ENCODE results near the gene KDSR. TPM values are rescaled to one million over a fixed set of nuclear protein-coding genes. Genes with fewer than 3 reads are reported as not detected.
A peak's percentile ranks its signal among the peaks of the same experiment; 100 is the strongest.

KDSR gene
- total and polyA plus RNA-seq, 2 experiments from 2014 or later: 26.5 to 50.7 TPM

- H3K4me2 ChIP-seq: no peak overlapping the region
- H2AFZ ChIP-seq: no peak overlapping the region
- no peaks in the 10 kb centered on the region for H4K20me1 ChIP-seq (ENCODE audit: insufficient read depth, poor library complexity, severe bottlenecking)
- no peak overlapping the region for H3K27ac ChIP-seq
- peaks cover 17% of the 10 kb centered on the region for H3K79me2 ChIP-seq
- no peaks in the 10 kb centered on the region for H3K9me3 ChIP-seq (ENCODE audit: low read depth)
- TF ChIP-seq, protein P1, sequence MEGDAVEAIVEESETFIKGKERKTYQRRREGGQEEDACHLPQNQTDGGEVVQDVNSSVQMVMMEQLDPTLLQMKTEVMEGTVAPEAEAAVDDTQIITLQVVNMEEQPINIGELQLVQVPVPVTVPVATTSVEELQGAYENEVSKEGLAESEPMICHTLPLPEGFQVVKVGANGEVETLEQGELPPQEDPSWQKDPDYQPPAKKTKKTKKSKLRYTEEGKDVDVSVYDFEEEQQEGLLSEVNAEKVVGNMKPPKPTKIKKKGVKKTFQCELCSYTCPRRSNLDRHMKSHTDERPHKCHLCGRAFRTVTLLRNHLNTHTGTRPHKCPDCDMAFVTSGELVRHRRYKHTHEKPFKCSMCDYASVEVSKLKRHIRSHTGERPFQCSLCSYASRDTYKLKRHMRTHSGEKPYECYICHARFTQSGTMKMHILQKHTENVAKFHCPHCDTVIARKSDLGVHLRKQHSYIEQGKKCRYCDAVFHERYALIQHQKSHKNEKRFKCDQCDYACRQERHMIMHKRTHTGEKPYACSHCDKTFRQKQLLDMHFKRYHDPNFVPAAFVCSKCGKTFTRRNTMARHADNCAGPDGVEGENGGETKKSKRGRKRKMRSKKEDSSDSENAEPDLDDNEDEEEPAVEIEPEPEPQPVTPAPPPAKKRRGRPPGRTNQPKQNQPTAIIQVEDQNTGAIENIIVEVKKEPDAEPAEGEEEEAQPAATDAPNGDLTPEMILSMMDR (IDR thresholded peaks at IDR 0.05; ENCODE audit: poor library complexity): no peak
- TF ChIP-seq EZH2 (IDR thresholded peaks at IDR 0.05; ENCODE audit: borderline replicate concordance) (no peak), EZH2phosphoT487 (IDR thresholded peaks at IDR 0.05; ENCODE audit: low read depth, severe bottlenecking, unreplicated experiment) (no peak)
- DNase-seq (ENCODE audit: low spot score): peak; percentile 18
- WGBS (ENCODE audit: low lambda C conversion rate, missing lambda C conversion rate): 97% methylated on average over 8 of the region's 8 CpGs
- H3K27me3 ChIP-seq: no peaks in the 10 kb centered on the region
- no peaks in the 10 kb centered on the region for H3K9me2 ChIP-seq (replicated peaks; ENCODE audit: insufficient read depth)
- no peaks in the 10 kb centered on the region for H3K4me1 ChIP-seq (ENCODE audit: insufficient read depth)
- no peak overlapping the region for H3K4me3 ChIP-seq
- peaks cover 4% of the 10 kb centered on the region for H3K36me3 ChIP-seq (replicated peaks; ENCODE audit: insufficient read depth, low read depth)
Measured at GRCh38 chr18:63402246-63403162, 35.5 kb upstream of the KDSR start.

DNA sequence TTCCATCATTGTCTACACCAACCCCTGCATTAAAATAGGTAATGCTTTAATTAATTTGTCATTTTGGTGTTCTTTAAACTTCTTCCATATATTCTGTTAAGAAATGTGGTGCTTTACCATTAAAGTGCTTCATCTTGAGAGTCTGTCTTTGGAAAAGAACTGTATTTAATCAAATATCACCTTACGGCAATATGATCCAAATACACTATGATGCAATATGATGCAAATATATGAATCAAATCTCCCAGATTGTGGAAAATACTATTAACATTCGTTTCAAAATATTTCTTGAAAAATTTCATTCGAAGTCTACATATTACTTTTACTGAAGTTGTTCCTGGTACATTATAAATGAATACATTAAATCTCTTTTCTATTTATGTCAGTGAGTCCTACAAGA, 32.3 kb upstream of the KDSR start:
- H4K20me1 ChIP-seq (ENCODE audit: insufficient read depth, poor library complexity, severe bottlenecking): no peaks in the 10 kb centered on the region
- no peak overlapping the region for H2AFZ ChIP-seq
- TF ChIP-seq EZH2 (IDR thresholded peaks at IDR 0.05; ENCODE audit: borderline replicate concordance) (no peak), EZH2phosphoT487 (IDR thresholded peaks at IDR 0.05; ENCODE audit: low read depth, severe bottlenecking, unreplicated experiment) (no peak)
- TF ChIP-seq, protein P1 (IDR thresholded peaks at IDR 0.05; ENCODE audit: poor library complexity): no peak
- no peak overlapping the region for H3K4me2 ChIP-seq
- no peaks in the 10 kb centered on the region for H3K4me1 ChIP-seq (ENCODE audit: insufficient read depth)
- DNase-seq (ENCODE audit: low spot score): no peak
- WGBS (ENCODE audit: low lambda C conversion rate, missing lambda C conversion rate): 92% methylated on average over 3 of the region's 3 CpGs
- no peaks in the 10 kb centered on the region for H3K79me2 ChIP-seq
- H3K27me3 ChIP-seq: no peaks in the 10 kb centered on the region
- no peaks in the 10 kb centered on the region for H3K9me3 ChIP-seq (ENCODE audit: low read depth)
- no peaks in the 10 kb centered on the region for H3K9me2 ChIP-seq (replicated peaks; ENCODE audit: insufficient read depth)
- H3K4me3 ChIP-seq: no peak overlapping the region
- no peak overlapping the region for H3K27ac ChIP-seq
- H3K36me3 ChIP-seq (replicated peaks; ENCODE audit: insufficient read depth, low read depth): peaks cover 4% of the 10 kb centered on the region

DNA sequence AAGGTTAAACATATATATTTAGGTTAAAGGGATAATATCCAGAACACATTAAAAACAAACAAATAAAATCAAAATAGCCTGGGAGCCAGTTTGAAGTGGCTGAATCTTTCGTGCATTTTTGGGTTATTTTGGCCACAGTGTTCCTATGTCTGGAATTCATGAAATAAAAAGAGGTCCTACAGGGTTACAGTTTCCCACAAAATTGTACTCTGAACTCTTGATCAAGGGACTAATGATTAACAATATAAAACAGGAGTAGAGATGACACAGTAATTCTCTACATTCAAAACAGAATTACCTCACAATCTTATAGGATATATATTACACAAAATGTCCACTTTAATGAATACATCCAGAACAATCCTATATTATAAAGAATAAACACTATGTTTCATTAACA, 30.3 kb upstream of the KDSR start:
- TF ChIP-seq EZH2phosphoT487 (IDR thresholded peaks at IDR 0.05; ENCODE audit: low read depth, severe bottlenecking, unreplicated experiment): no peak
- TF ChIP-seq, protein P1 (IDR thresholded peaks at IDR 0.05; ENCODE audit: poor library complexity): no peak
- TF ChIP-seq EZH2 (IDR thresholded peaks at IDR 0.05; ENCODE audit: borderline replicate concordance): no peak
- WGBS (ENCODE audit: low lambda C conversion rate, missing lambda C conversion rate): 88% methylated on average over 1 of the region's 1 CpG
- no peaks in the 10 kb centered on the region for H3K36me3 ChIP-seq (replicated peaks; ENCODE audit: insufficient read depth, low read depth)

More for the DNA sequence above, 30.3 kb upstream of the KDSR start:
- Histone ChIP-seq H3K9me3 (ENCODE audit: low read depth) (no peaks in the 10 kb centered on the region), H3K27ac (no peak overlapping the region), H3K27me3 (no peaks in the 10 kb centered on the region), H3K4me3 (no peak overlapping the region), H4K20me1 (ENCODE audit: insufficient read depth, poor library complexity, severe bottlenecking) (no peaks in the 10 kb centered on the region), H3K4me1 (ENCODE audit: insufficient read depth) (no peaks in the 10 kb centered on the region), H3K79me2 (no peaks in the 10 kb centered on the region), H2AFZ (no peak overlapping the region), H3K4me2 (no peak overlapping the region), H3K9me2 (replicated peaks; ENCODE audit: insufficient read depth) (no peaks in the 10 kb centered on the region)
- no peak for DNase-seq (ENCODE audit: low spot score)
